Liver (tissue), 9 donors: ENCODE measurements around the gene CD247. TPM values are rescaled to one million over a fixed set of nuclear protein-coding genes. Genes with fewer than 3 reads are reported as not detected.

Experiments
- DNase-seq: peaks from one replicate; pipeline ENCODE4 v3.0.0-alpha.2; 2017; ENCODE audit warnings: low spot score
- H3K27ac ChIP-seq, 2 donors: one replicate each; pipeline ENCODE4 v1.7.0; 2013; ENCODE audit warnings: inconsistent platforms in 2 of 2, low read length in 2 of 2, control low read depth in 1 of 2, low read depth in 1 of 2, mild to moderate bottlenecking in 1 of 2
- H3K27me3 ChIP-seq, 4 donors: one replicate each; pipeline versions ENCODE4 v1.6.1 to v1.7.0; 2013; ENCODE audit warnings: low read length in 3 of 4, inconsistent platforms in 1 of 4, mild to moderate bottlenecking in 1 of 4, moderate library complexity in 1 of 4; ENCODE audit not compliant: control insufficient read depth in 4 of 4, insufficient read depth in 4 of 4
- H3K36me3 ChIP-seq, 4 donors: one replicate each; pipeline versions ENCODE4 v1.6.1 to v1.7.0; 2013; ENCODE audit warnings: low read length in 3 of 4, mild to moderate bottlenecking in 3 of 4, low read depth in 1 of 4, moderate library complexity in 1 of 4; ENCODE audit not compliant: control insufficient read depth in 4 of 4, insufficient read depth in 3 of 4
- H3K4me1 ChIP-seq, 4 donors: one replicate each; pipeline versions ENCODE4 v1.6.1 to v1.7.0; 2013; ENCODE audit warnings: low read length in 3 of 4, mild to moderate bottlenecking in 3 of 4, moderate library complexity in 1 of 4; ENCODE audit not compliant: control insufficient read depth in 4 of 4, insufficient read depth in 4 of 4
- H3K4me3 ChIP-seq, 3 donors: one replicate each; pipeline versions ENCODE4 v1.6.1 to v1.7.0; 2013; ENCODE audit warnings: low read length in 3 of 3, control low read depth in 1 of 3, low read depth in 1 of 3, mild to moderate bottlenecking in 1 of 3
- H3K9ac ChIP-seq, 2 donors: one replicate each; pipeline ENCODE4 v1.7.0; 2013; ENCODE audit warnings: low read length in 2 of 2, mild to moderate bottlenecking in 2 of 2, moderate library complexity in 2 of 2, control low read depth in 1 of 2, low read depth in 1 of 2
- H3K9me3 ChIP-seq, 4 donors: one replicate each; pipeline versions ENCODE4 v1.6.1 to v1.7.0; 2013; ENCODE audit warnings: low read length in 3 of 4; ENCODE audit not compliant: control insufficient read depth in 4 of 4
- CTCF ChIP-seq: fragments of 150-350 bp; IDR thresholded peaks from 2 replicates; pipeline ENCODE4 v1.5.1; 2017; ENCODE audit warnings: improper control_type of control experiment, low read depth, low read length; ENCODE audit not compliant: missing input control
- EGR1 ChIP-seq, 2 donors: IDR thresholded peaks; 2 replicates each; pipeline ENCODE4 v1.6.1; 2016 to 2018; ENCODE audit warnings: antibody characterized with exemption in 2 of 2, low read depth in 2 of 2
- FOXA1 ChIP-seq: IDR thresholded peaks from 2 replicates; pipeline ENCODE4 v1.6.1; 2016; ENCODE audit warnings: antibody characterized with exemption
- FOXA2 ChIP-seq: IDR thresholded peaks from 2 replicates; pipeline ENCODE4 v1.6.1; 2016; ENCODE audit warnings: antibody characterized with exemption
- GABPA ChIP-seq, 2 donors: IDR thresholded peaks in 1 of 2; conservative IDR thresholded peaks in 1 of 2; 2 replicates each; pipeline ENCODE4 v1.6.1; 2016; ENCODE audit warnings: antibody characterized with exemption in 2 of 2, mild to moderate bottlenecking in 1 of 2, moderate library complexity in 1 of 2
- HNF4A ChIP-seq, 2 donors: conservative IDR thresholded peaks; 2 replicates each; pipeline ENCODE4 v1.6.1; 2016; ENCODE audit warnings: antibody characterized with exemption in 2 of 2, mild to moderate bottlenecking in 2 of 2
- HNF4G ChIP-seq: IDR thresholded peaks from 2 replicates; pipeline ENCODE4 v1.6.1; 2016; ENCODE audit warnings: antibody characterized with exemption
- JUND ChIP-seq, 2 donors: IDR thresholded peaks; 2 replicates each; pipeline ENCODE4 v1.6.1; 2016; ENCODE audit warnings: antibody characterized with exemption in 2 of 2
- MAX ChIP-seq: IDR thresholded peaks from 2 replicates; pipeline ENCODE4 v1.6.1; 2016; ENCODE audit warnings: antibody characterized with exemption
- NR2F2 ChIP-seq: IDR thresholded peaks from 2 replicates; pipeline ENCODE4 v1.6.1; 2016; ENCODE audit warnings: antibody characterized with exemption
- RAD21 ChIP-seq, 2 donors: IDR thresholded peaks; 2 replicates each; pipeline ENCODE4 v1.6.1; 2016; ENCODE audit warnings: antibody characterized with exemption in 2 of 2, mild to moderate bottlenecking in 2 of 2
- RXRA ChIP-seq, 2 donors: IDR thresholded peaks; 2 replicates each; pipeline ENCODE4 v1.6.1; 2017 to 2018; ENCODE audit warnings: antibody characterized with exemption in 2 of 2, mild to moderate bottlenecking in 1 of 2
- SP1 ChIP-seq: IDR thresholded peaks from 2 replicates; pipeline ENCODE4 v1.6.1; 2018; ENCODE audit warnings: antibody characterized with exemption, mild to moderate bottlenecking
- TAF1 ChIP-seq: conservative IDR thresholded peaks from 2 replicates; pipeline ENCODE4 v1.6.1; 2016; ENCODE audit warnings: antibody characterized with exemption, mild to moderate bottlenecking
- YY1 ChIP-seq: IDR thresholded peaks from 2 replicates; pipeline ENCODE4 v1.6.1; 2016; ENCODE audit warnings: antibody characterized with exemption, mild to moderate bottlenecking
- ZBTB33 ChIP-seq: IDR thresholded peaks from 2 replicates; pipeline ENCODE4 v1.6.1; 2016; ENCODE audit warnings: antibody characterized with exemption
- WGBS: extraction: QIAGEN DNeasy Blood & Tissue Kit; methylation state at CpG from one replicate; pipeline ENCODE4 v1.1.7; 2013; 5-methylcytosine and 5-hydroxymethylcytosine counted together
- polyA plus RNA-seq, 2 donors: library from polyadenylated mRNA; stranded (reverse) in 1 of 2; unstranded in 1 of 2; fragments of 200-250 nt in 1 of 2; fragments of >200 nt in 1 of 2; fragmentation: Nextera tagmentation in 1 of 2; extraction: Ambion mirVana in 1 of 2; gene quantifications; one replicate each; pipeline versions ENCODE4 v1.2.1 to v1.2.3, GENCODE V29; 2013 to 2015
- total RNA-seq, 2 donors: library from RNA; depleted of rRNA; stranded (reverse); fragments of >200 nt; gene quantifications; one replicate each; pipeline ENCODE4 v1.2.3, GENCODE V29; 2014
- donor health status: healthy.
- donor health status: healthy.
- donor health status: healthy.
- donor health status: healthy.
- donor health status: healthy.

The CD247 gene
- total and polyA plus RNA-seq, 4 donors, result 0.61 to 2.2 (median 1.6) TPM

GRCh38 chr1:167455786-167456446 is 62.4 kb downstream of the CD247 start:
- H3K4me3 ChIP-seq, result peak overlapping the region; percentile 67 to 88 (median 71)
- 3% methylated on average over 23 of the region's 23 CpGs for WGBS
- TF ChIP-seq ZBTB33 (no peak), TAF1 (no peak), HNF4A (conservative IDR thresholded peaks at IDR 0.05) (no peak), SP1 (no peak), MAX (no peak), JUND (IDR thresholded peaks at IDR 0.05) (no peak), YY1 (no peak), FOXA2 (no peak)
- H3K27me3 ChIP-seq, result no peaks in the 10 kb centered on the region
- H3K9ac ChIP-seq, result peak overlapping the region; percentile 48 to 85
- peak; percentile 40 for DNase-seq
- peak overlapping the region; percentile 57 to 59 for H3K27ac ChIP-seq
- H3K36me3 ChIP-seq, result no peaks in the 10 kb centered on the region
- H3K9me3 ChIP-seq, result no peaks in the 10 kb centered on the region
- H3K4me1 ChIP-seq, result peaks cover 0 to 10% (median 5%) of the 10 kb centered on the region in 4 donors

GRCh38 chr1:167454894-167455785 is 63.2 kb downstream of the CD247 start:
- H3K27ac ChIP-seq, result peak overlapping the region; percentile 57 to 59
- TF ChIP-seq FOXA2 (no peak), YY1 (peak; percentile 38)
- no peaks in the 10 kb centered on the region for H3K27me3 ChIP-seq
- DNase-seq, result peak; percentile 56
- H3K4me3 ChIP-seq, result peak overlapping the region; percentile 67 to 88 (median 71)
- H3K36me3 ChIP-seq, result no peaks in the 10 kb centered on the region
- WGBS, result under 1% methylated on average over 85 of the region's 85 CpGs
- peak overlapping the region; percentile 48 to 85 for H3K9ac ChIP-seq
- peaks cover 0 to 10% (median 5%) of the 10 kb centered on the region in 4 donors for H3K4me1 ChIP-seq
- H3K9me3 ChIP-seq, result no peaks in the 10 kb centered on the region

- H3K27ac ChIP-seq, result peak overlapping the region; percentile 57 to 59
- peak overlapping the region in 1 of 2 donors; percentile 85 for H3K9ac ChIP-seq
- no peaks in the 10 kb centered on the region for H3K9me3 ChIP-seq
- peak overlapping the region; percentile 67 to 88 (median 71) for H3K4me3 ChIP-seq
- H3K27me3 ChIP-seq, result no peaks in the 10 kb centered on the region
- no peak for DNase-seq
- no peaks in the 10 kb centered on the region for H3K36me3 ChIP-seq
- 31% methylated on average over 19 of the region's 19 CpGs for WGBS
- H3K4me1 ChIP-seq, result peaks cover 0 to 10% (median 5%) of the 10 kb centered on the region in 4 donors
- TF ChIP-seq HNF4G, result no peak
- TF ChIP-seq NR2F2, result no peak
- TF ChIP-seq TAF1, result no peak
- no peak for TF ChIP-seq YY1
- no peak for TF ChIP-seq RXRA (IDR thresholded peaks at IDR 0.05)
- TF ChIP-seq ZBTB33, result no peak
- no peak for TF ChIP-seq CTCF
- no peak for TF ChIP-seq HNF4A (conservative IDR thresholded peaks at IDR 0.05)
- no peak for TF ChIP-seq JUND (IDR thresholded peaks at IDR 0.05)
- no peak for TF ChIP-seq GABPA (IDR thresholded peaks at IDR 0.05 in 1 of 2, conservative IDR thresholded peaks at IDR 0.05 in 1 of 2)
- TF ChIP-seq FOXA1, result no peak
- no peak for TF ChIP-seq EGR1 (IDR thresholded peaks at IDR 0.05; ENCODE audit: low read depth in 2 of 2)
- TF ChIP-seq RAD21 (IDR thresholded peaks at IDR 0.05), result no peak
- no peak for TF ChIP-seq FOXA2
Measured at GRCh38 chr1:167454304-167454893, 63.9 kb downstream of the CD247 start.
